Gastroesophageal sphincter (tissue), 4 donors: Measurements from ENCODE around the gene PWP1. TPM values are rescaled to one million over a fixed set of nuclear protein-coding genes. Genes with fewer than 3 reads are reported as not detected.

Source experiments
- ATAC-seq: fragments of 150-250 bp; one replicate; pipeline ENCODE4 v1.9.1; 2016; ENCODE audit warnings: mild to moderate bottlenecking, moderate library complexity
- H3K27ac ChIP-seq, 4 donors: fragments of 200-600 bp; sonication (generic) in 3 of 4; 1 replicate in 3 of 4; 2 replicates in 1 of 4; pipeline ENCODE4 v1.5.1; 2016 to 2019
- H3K27me3 ChIP-seq: fragments of 200-600 bp; sonication (generic); one replicate; pipeline ENCODE4 v1.5.1; 2019
- H3K36me3 ChIP-seq, 2 donors: fragments of 200-600 bp; sonication (generic); one replicate each; pipeline ENCODE4 v1.5.1; 2019; ENCODE audit warnings: control low read depth in 1 of 2
- H3K4me1 ChIP-seq, 3 donors: fragments of 200-600 bp; sonication (generic); 1 replicate in 2 of 3; 2 replicates in 1 of 3; pipeline ENCODE4 v1.5.1; 2016 to 2019; ENCODE audit warnings: control low read depth in 2 of 3
- H3K4me3 ChIP-seq, 2 donors: fragments of 200-600 bp; sonication (generic); one replicate each; pipeline ENCODE4 v1.5.1; 2019; ENCODE audit warnings: mild to moderate bottlenecking in 1 of 2, moderate library complexity in 1 of 2
- H3K9me3 ChIP-seq, 3 donors: fragments of 200-600 bp; sonication (generic); one replicate each; pipeline ENCODE4 v1.5.1; 2017 to 2019; ENCODE audit warnings: control low read depth in 2 of 3
- EP300 ChIP-seq: sonication (generic); formaldehyde crosslinking; IDR thresholded peaks from one replicate; pipeline ENCODE4 v1.6.1; 2017; ENCODE audit warnings: antibody characterized with exemption, mild to moderate bottlenecking
- POLR2A ChIP-seq, 2 donors: fragments of 450-650 bp; IDR thresholded peaks; one replicate each; pipeline ENCODE4 v1.6.1; 2017; ENCODE audit warnings: antibody characterized with exemption in 2 of 2, mild to moderate bottlenecking in 2 of 2, moderate library complexity in 1 of 2
- POLR2AphosphoS5 ChIP-seq: sonication (generic); formaldehyde crosslinking; IDR thresholded peaks from one replicate; pipeline ENCODE4 v1.6.1; 2017; ENCODE audit warnings: antibody characterized with exemption
- whole genome bisulfite sequencing, 2 donors: methylation state at CpG; one replicate each; pipeline ENCODE4 v1.1.5; 2018; ENCODE audit warnings: low coverage in 1 of 2; 5-methylcytosine and 5-hydroxymethylcytosine counted together
- total RNA-seq, 4 donors: library from RNA; depleted of rRNA; stranded (reverse); fragments of >200 nt; gene quantifications; one replicate each; pipeline ENCODE4 v1.1.0, GENCODE V29; 2016
- TF ChIP-seq, protein P1 (sequence below), 4 experiments: fragments of 200-600 bp in 2 of 4; fragments of 450-650 bp in 2 of 4; sonication (generic) in 1 of 4; IDR thresholded peaks; one replicate each; pipeline ENCODE4 v1.5.1; 2017 to 2019; ENCODE audit warnings: antibody characterized with exemption in 4 of 4, mild to moderate bottlenecking in 2 of 4, moderate library complexity in 2 of 4

PWP1 gene
- total RNA-seq, 4 donors from 2014 or later: 48.6 to 117 (median 60.7) TPM

DNA sequence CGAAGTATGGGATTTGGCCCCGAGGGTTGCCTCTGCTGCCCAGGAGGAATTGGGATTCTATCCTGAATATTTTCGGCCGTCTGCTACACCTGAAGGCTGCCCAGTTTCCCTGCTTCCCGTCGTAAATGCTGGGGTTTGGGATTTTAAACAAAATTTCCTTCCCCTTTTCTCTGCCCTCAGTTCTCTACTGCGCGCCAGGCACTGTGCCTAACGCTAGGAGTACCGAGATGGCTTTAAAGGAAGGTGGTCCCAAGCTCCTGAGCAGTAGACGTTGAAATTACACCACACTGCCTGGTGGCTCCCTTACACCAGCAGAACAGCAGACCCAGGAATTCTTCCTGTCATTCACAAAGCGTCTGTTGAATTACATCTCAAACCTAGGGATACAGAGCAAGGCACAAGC is 75.9 kb downstream of the PWP1 start:
- ATAC-seq: no peak
- Histone ChIP-seq H3K36me3 (peaks cover 0 to 18% of the 10 kb centered on the region in 2 donors), H3K27ac (peak overlapping the region; percentile 3 to 88 (median 78)), H3K27me3 (no peaks in the 10 kb centered on the region), H3K4me1 (peaks cover 7 to 37% (median 22%) of the 10 kb centered on the region in 3 donors), H3K9me3 (no peaks in the 10 kb centered on the region), H3K4me3 (peak overlapping the region; percentile 70 to 73)
- TF ChIP-seq, protein P1, sequence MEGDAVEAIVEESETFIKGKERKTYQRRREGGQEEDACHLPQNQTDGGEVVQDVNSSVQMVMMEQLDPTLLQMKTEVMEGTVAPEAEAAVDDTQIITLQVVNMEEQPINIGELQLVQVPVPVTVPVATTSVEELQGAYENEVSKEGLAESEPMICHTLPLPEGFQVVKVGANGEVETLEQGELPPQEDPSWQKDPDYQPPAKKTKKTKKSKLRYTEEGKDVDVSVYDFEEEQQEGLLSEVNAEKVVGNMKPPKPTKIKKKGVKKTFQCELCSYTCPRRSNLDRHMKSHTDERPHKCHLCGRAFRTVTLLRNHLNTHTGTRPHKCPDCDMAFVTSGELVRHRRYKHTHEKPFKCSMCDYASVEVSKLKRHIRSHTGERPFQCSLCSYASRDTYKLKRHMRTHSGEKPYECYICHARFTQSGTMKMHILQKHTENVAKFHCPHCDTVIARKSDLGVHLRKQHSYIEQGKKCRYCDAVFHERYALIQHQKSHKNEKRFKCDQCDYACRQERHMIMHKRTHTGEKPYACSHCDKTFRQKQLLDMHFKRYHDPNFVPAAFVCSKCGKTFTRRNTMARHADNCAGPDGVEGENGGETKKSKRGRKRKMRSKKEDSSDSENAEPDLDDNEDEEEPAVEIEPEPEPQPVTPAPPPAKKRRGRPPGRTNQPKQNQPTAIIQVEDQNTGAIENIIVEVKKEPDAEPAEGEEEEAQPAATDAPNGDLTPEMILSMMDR (IDR thresholded peaks at IDR 0.05): peak in 1 of 4 experiments; percentile 3
- TF ChIP-seq EP300 (no peak), POLR2AphosphoS5 (no peak), POLR2A (IDR thresholded peaks at IDR 0.05) (no peak)
- WGBS, 2 donors: 1% methylated on average over 10 of the region's 12 CpGs; no CpG with 5 or more reads in 1 of the 2 donors

Other genes with a start within 250 kb of the PWP1 start
- 10 to 100 TPM; 21.8 to 29.5 (median 25.2) TPM for gene PRDM4, start 75.3 kb downstream of the PWP1 start, total RNA-seq
- gene ASCL4, start 88.9 kb downstream of the PWP1 start, total RNA-seq: not detected